BJ (cell line): ENCODE measurements around the gene FAM107B. TPM values are rescaled to one million over a fixed set of nuclear protein-coding genes. Genes with fewer than 3 reads are reported as not detected.

Source experiments
- CTCF ChIA-PET: fragments of 350-600 bp; formaldehyde crosslinking; extraction: SDS; loops from one replicate; lab custom pipeline; 2021; ENCODE audit warnings: antibody characterized with exemption, inconsistent platforms; lab: Yijun Ruan, JAX
- POLR2A ChIA-PET: fragments of 300-600 bp; sonication (Branson Sonifier 250); formaldehyde crosslinking; extraction: SDS; loops from one replicate; lab custom pipeline; 2021; ENCODE audit warnings: antibody characterized with exemption; lab: Charles Lee
- DNase-seq: peaks from one replicate; pipeline ENCODE4 v3.0.0-alpha.2; 2011; ENCODE audit warnings: low read depth
- H3K27me3 ChIP-seq: 2 replicates; pipeline ENCODE4 v1.6.0; 2011; ENCODE audit warnings: low read length; ENCODE audit not compliant: control insufficient read depth, insufficient read depth
- H3K36me3 ChIP-seq: 2 replicates; pipeline ENCODE4 v1.5.1; 2011; ENCODE audit warnings: low read length; ENCODE audit not compliant: control insufficient read depth, insufficient read depth
- H3K4me3 ChIP-seq: 2 replicates; pipeline ENCODE4 v1.5.1; 2011; ENCODE audit warnings: low read depth, mild to moderate bottlenecking, control low read depth, low read length
- polyA plus RNA-seq: library from polyadenylated mRNA; depleted of rRNA; stranded (reverse); fragments of >200 nt; gene quantifications from 2 replicates; pipeline ENCODE4 v1.2.3, GENCODE V29; 2011
- TF ChIP-seq, protein P1 (sequence below): IDR thresholded peaks from 2 replicates; pipeline ENCODE4 v1.5.1; 2011; ENCODE audit warnings: low read depth, mild to moderate bottlenecking, control low read depth, inconsistent platforms, low read length, moderate library complexity; ENCODE audit not compliant: insufficient read depth

The FAM107B gene
- polyA plus RNA-seq, 1 experiment, result 11.3 TPM

DNA sequence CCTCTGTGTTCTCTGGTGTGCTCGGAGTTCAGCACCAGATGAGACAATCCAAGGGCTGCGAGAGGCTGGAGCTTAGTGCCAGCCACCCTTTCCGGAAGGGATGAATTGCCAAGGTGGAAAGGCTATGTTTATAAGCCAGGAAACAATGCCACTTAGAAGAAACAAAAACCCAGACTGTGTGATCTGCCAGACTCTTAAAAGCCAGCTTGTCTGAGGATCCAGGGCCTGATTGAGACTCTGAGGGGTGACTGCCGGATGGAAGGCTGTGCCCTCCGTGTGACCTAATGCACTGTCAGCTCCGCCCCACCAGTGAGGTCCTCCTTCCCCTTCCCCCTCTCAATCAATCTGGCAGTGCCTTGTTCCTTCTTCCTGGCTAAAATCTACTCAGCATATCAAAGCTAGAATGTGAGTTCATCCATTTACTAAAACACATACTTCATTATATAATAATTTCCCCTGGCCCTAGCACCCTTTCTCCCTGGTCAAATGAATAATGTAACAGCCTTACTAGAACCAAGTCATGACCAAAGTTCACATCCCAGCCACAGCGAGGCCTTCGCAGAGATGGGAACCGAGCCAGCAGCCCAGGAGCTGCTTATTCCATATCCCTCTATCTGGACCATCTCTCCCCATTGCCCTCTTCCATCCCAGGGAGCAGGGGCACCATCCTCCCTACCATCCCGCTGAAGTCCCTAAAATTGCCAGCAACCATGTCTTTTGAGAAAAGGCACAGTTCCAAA lies 25.5 kb downstream of the FAM107B start:
- no peak overlapping the region for H3K4me3 ChIP-seq
- no peaks in the 10 kb centered on the region for H3K36me3 ChIP-seq
- no peak for DNase-seq
- TF ChIP-seq, protein P1, sequence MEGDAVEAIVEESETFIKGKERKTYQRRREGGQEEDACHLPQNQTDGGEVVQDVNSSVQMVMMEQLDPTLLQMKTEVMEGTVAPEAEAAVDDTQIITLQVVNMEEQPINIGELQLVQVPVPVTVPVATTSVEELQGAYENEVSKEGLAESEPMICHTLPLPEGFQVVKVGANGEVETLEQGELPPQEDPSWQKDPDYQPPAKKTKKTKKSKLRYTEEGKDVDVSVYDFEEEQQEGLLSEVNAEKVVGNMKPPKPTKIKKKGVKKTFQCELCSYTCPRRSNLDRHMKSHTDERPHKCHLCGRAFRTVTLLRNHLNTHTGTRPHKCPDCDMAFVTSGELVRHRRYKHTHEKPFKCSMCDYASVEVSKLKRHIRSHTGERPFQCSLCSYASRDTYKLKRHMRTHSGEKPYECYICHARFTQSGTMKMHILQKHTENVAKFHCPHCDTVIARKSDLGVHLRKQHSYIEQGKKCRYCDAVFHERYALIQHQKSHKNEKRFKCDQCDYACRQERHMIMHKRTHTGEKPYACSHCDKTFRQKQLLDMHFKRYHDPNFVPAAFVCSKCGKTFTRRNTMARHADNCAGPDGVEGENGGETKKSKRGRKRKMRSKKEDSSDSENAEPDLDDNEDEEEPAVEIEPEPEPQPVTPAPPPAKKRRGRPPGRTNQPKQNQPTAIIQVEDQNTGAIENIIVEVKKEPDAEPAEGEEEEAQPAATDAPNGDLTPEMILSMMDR, result no peak
- ChIA-PET POLR2A (no interaction called here), CTCF (no interaction called here)
- peaks cover 4% of the 10 kb centered on the region; the same call in 1 of the 2 replicates for H3K27me3 ChIP-seq

DNA sequence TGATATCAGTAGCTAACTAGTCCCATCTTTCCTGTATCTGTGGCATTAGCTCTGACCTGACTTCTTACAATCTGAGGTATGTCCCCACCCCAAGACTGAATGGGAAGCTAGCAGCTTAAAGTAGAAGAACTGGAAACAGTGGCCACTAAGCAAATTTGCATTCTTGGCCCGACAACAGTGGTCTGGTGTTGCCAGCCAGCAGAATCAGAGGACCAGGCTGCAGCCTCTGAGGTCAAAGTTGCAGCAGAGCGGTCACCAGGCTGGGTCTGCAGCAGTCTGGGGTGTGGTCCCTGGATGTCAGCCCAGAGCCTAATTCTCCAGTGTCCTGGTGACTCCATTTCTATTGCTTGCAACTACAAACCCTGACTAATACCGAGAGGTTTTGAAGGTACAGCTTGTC lies 26.3 kb downstream of the FAM107B start:
- Histone ChIP-seq H3K36me3 (no peaks in the 10 kb centered on the region), H3K27me3 (peaks cover 4% of the 10 kb centered on the region; the same call in 1 of the 2 replicates), H3K4me3 (no peak overlapping the region)
- ChIA-PET CTCF (interaction anchor here (0.9 kb wide), 1 partner anchor 11 kb away, joined by 3 read pairs; no protein-coding TSS in a partner anchor), POLR2A (no interaction called here)
- DNase-seq, result no peak
- TF ChIP-seq, protein P1, result no peak

DNA sequence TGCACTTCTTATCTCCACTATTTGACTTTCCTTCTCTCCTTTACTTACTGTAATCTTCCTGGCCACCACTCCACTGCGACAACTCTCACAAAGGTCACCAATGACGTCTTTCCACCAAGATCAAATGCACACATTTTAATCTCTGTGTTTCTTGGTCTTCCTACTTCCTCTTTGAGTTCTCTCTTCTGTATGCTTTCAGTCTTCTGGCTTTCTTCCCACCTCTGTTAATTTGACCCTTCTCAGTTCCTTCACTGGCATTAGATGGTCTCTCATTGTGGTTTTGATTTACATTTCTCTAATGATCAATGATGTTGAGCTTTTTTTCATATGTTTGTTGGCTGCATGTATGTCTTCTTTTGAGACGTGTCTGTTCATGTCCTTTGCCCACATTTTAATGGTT lies 31.9 kb downstream of the FAM107B start:
- no peak for DNase-seq
- Histone ChIP-seq H3K27me3 (no peaks in the 10 kb centered on the region), H3K36me3 (no peaks in the 10 kb centered on the region), H3K4me3 (no peak overlapping the region)
- ChIA-PET CTCF (no interaction called here), POLR2A (no interaction called here)
- TF ChIP-seq, protein P1, result no peak

DNA sequence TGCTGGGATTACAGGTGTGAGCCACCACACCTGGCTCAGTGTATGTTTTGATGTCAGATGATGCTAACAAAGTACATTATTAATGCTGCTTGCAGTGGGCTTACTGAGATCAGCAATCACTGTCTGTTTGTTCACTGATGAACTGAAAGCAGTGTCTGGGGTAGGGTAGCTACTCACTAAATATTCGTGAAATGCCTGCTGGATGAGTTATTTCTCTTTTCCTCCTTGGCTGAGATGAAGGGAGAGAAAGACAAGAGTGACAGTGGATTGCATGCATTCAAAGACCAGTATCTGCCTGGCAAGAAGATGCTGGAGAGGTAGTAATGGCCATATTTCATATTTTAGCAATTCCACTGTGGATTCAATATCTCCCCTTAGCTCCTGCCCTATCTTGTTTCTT lies 32.3 kb downstream of the FAM107B start:
- CTCF ChIA-PET, result no interaction called here
- no peak overlapping the region for H3K4me3 ChIP-seq
- POLR2A ChIA-PET, result no interaction called here
- H3K27me3 ChIP-seq, result no peaks in the 10 kb centered on the region
- TF ChIP-seq, protein P1, result no peak
- H3K36me3 ChIP-seq, result no peaks in the 10 kb centered on the region
- DNase-seq, result no peak

DNA sequence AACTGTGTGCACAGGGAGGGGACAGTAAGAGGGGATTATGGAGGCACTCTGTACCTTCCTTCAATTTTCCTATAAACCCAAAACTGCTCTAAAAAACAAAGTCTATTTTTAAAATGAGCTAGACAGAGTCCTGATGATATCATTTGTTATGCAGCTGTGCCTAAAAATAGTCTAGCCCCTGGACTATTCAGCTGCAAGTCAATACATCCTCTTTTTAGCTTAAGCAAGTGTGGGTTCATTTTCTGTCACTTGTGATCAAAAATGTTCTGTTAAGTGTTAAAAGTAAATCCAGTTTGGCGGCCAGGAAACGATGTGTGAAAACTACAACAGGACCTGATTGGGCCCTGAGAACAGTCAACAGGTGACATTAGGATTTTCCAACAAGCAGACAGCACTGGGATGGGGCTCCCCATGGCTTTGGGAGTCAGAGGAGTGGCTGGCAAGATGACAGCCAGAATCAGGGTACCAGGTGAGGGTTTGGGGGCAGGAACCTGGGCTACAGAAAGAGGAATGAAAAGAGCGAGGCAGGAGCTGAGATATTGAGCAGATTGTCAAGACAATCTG lies 33.9 kb downstream of the FAM107B start:
- H3K4me3 ChIP-seq, result no peak overlapping the region
- ChIA-PET POLR2A (no interaction called here), CTCF (interaction anchor here (1.4 kb wide), 1 partner anchor 203 kb away, joined by 3 read pairs; no protein-coding TSS in a partner anchor)
- TF ChIP-seq, protein P1, result no peak
- no peak for DNase-seq
- no peaks in the 10 kb centered on the region for H3K27me3 ChIP-seq
- no peaks in the 10 kb centered on the region for H3K36me3 ChIP-seq
